ENCODE data around the gene C10orf90. TPM values are rescaled to one million over a fixed set of nuclear protein-coding genes. Genes with fewer than 3 reads are reported as not detected.

The C10orf90 gene
- total RNA-seq, 1 donor from 2014 or later = not detected

- no peak for ATAC-seq
- H3K27me3 ChIP-seq = no peaks in the 10 kb centered on the region
- no peaks in the 10 kb centered on the region for H3K9me3 ChIP-seq
- no peaks in the 10 kb centered on the region for H3K4me1 ChIP-seq
- no peak for TF ChIP-seq CTCF (IDR thresholded peaks at IDR 0.05)
- H3K36me3 ChIP-seq = no peaks in the 10 kb centered on the region
- no peak overlapping the region for H3K4me3 ChIP-seq
- intact Hi-C loops (cut with DNase I) = no loop called here
- DNase-seq = no peak
- H3K27ac ChIP-seq = no peak overlapping the region
Observed at GRCh38 chr10:126690534-126690933, 20.0 kb upstream of the C10orf90 start.

DNA sequence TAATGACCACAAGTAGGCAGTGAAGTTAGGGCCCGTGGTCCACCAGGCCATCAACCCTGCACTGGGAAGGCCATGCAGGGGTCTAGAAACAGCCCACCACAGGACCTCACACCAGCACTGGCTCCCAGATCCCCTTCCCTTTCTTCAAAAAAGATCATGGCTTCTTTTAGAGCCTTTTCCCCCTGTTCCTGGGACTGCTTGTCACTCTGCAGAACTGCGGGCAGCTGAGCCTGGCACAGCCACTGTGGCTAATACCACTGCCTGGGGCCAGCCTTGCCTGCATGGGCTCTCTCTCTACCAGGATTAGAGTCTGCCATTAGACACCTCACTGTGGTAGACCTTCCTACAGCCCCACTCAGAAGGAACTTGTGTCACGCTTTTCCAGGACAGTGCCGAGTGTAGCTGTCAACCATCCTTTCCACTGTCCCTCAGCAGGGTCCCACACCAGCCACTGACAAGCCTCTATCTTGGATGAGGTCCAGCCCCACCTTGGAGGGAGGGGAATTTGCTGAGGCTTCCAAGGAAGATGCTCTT lies 19.0 kb upstream of the C10orf90 start:
- intact Hi-C loops (cut with DNase I) = no loop called here
- no peak for TF ChIP-seq CTCF (IDR thresholded peaks at IDR 0.05)
- no peaks in the 10 kb centered on the region for H3K9me3 ChIP-seq
- H3K4me3 ChIP-seq = no peak overlapping the region
- no peaks in the 10 kb centered on the region for H3K4me1 ChIP-seq
- H3K27ac ChIP-seq = no peak overlapping the region
- ATAC-seq (no peak), DNase-seq (no peak)
- H3K27me3 ChIP-seq = no peaks in the 10 kb centered on the region
- H3K36me3 ChIP-seq = no peaks in the 10 kb centered on the region

DNA sequence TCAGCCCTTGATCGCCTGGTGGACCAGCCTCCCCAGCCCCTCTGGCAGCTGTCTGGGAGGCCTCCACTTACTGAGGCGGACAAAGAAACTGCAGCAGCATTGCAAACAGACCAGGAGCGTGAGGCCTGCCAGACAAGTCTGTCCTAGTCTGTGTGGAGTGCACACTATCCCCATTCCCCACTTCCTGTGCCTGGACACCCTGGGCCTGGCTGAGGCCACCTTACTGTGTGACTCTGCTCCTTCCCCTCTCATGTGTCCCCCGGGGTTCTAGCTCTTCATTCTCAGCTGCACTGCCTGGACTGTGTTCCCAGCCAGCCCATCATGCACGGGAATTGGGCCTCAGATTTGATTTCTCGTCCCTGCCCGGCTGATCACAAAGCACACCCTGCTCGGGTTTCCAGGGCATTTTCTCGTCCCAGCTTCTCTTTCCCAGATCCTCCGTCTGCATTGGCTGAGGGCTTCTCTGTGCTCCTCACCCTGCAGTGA lies 16.7 kb upstream of the C10orf90 start:
- Histone ChIP-seq H3K36me3 (no peaks in the 10 kb centered on the region), H3K27ac (no peak overlapping the region), H3K27me3 (no peaks in the 10 kb centered on the region), H3K4me3 (no peak overlapping the region), H3K9me3 (no peaks in the 10 kb centered on the region), H3K4me1 (no peaks in the 10 kb centered on the region)
- ATAC-seq (no peak), DNase-seq (no peak)
- intact Hi-C loops (cut with DNase I) = no loop called here
- TF ChIP-seq CTCF (IDR thresholded peaks at IDR 0.05) = no peak

DNA sequence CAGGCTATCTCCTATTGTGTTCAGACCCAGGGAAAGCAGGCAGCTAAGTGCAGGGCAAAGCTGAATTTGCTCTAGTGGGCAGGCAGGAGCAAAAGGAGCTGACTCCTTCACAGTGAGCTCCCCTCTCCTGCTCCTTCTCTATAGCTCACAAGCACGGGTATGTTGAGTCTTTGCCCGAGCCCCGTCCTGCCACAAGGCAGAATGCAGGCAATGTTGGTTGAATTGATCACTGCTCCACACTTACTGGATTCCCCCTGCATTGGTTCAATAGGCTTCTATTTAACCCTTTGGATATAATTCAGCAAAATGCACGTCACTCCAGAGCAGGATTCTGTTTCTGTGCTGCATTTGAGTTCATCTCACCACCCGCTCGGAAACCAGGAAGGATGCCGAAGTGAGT lies 16.2 kb upstream of the C10orf90 start:
- no peaks in the 10 kb centered on the region for H3K9me3 ChIP-seq
- intact Hi-C loops (cut with DNase I) = no loop called here
- no peaks in the 10 kb centered on the region for H3K36me3 ChIP-seq
- no peaks in the 10 kb centered on the region for H3K27me3 ChIP-seq
- no peak for TF ChIP-seq CTCF (IDR thresholded peaks at IDR 0.05)
- no peaks in the 10 kb centered on the region for H3K4me1 ChIP-seq
- no peak overlapping the region for H3K27ac ChIP-seq
- H3K4me3 ChIP-seq = no peak overlapping the region
- no peak for ATAC-seq
- no peak for DNase-seq

GRCh38 chr10:126686268-126686667 lies 15.8 kb upstream of the C10orf90 start:
- Histone ChIP-seq H3K9me3 (no peaks in the 10 kb centered on the region), H3K4me3 (no peak overlapping the region), H3K27me3 (no peaks in the 10 kb centered on the region), H3K27ac (no peak overlapping the region), H3K4me1 (no peaks in the 10 kb centered on the region), H3K36me3 (no peaks in the 10 kb centered on the region)
- no peak for ATAC-seq
- no peak for DNase-seq
- intact Hi-C loops (cut with DNase I) = no loop called here
- TF ChIP-seq CTCF (IDR thresholded peaks at IDR 0.05) = no peak

DNA sequence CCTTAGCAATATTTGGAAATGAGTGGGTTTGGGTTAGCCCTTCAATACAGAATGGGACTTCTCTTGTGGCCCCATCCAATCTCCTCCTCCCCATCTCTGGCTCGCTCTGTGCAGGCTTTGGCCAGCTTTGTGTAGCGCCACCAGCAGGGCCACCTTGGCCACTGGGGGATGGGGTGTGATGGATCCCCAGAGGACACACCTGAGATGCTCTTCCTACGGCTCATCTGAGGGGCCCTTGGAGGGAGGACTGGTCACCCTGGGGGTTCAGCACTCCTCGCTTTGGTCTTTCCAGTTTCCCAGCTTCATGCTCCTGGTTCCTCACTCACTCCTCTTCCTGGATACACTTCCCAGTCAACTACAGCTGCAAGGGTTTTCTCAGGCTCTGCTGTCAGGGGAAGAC lies 15.3 kb upstream of the C10orf90 start:
- H3K27ac ChIP-seq = no peak overlapping the region
- H3K36me3 ChIP-seq = no peaks in the 10 kb centered on the region
- no peaks in the 10 kb centered on the region for H3K9me3 ChIP-seq
- H3K4me3 ChIP-seq = no peak overlapping the region
- DNase-seq (no peak), ATAC-seq (no peak)
- TF ChIP-seq CTCF (IDR thresholded peaks at IDR 0.05) = no peak
- no peaks in the 10 kb centered on the region for H3K4me1 ChIP-seq
- H3K27me3 ChIP-seq = no peaks in the 10 kb centered on the region
- intact Hi-C loops (cut with DNase I) = no loop called here
